Measurements from ENCODE around the gene CCR9.

The CCR9 gene

DNA sequence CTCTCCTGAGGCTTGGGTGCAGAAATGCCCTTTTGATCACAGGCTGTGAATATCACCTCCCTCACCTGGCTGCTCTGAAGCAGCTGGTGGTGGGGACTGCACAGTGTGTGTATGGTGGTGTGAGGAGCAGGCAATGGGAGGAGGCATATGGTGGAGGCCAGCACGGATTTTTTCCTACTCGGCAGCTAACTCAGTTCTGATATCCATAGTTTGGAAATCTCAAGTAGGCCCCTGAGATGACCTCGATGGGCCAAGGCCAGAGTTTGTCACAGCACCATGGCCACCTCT lies 35.6 kb downstream of the CCR9 start:
- Histone ChIP-seq H3K36me3 (ENCODE audit: control insufficient read depth, insufficient read depth, low read length) (no peaks in the 10 kb centered on the region), H3K4me2 (ENCODE audit: low read length) (no peak overlapping the region), H3K9me3 (ENCODE audit: control insufficient read depth, low read length) (no peaks in the 10 kb centered on the region), H3K4me3 (ENCODE audit: low read depth, low read length) (no peak overlapping the region), H3K79me2 (no peaks in the 10 kb centered on the region), H3K27me3 (ENCODE audit: control insufficient read depth, insufficient read depth, low read length) (no peaks in the 10 kb centered on the region), H3K9ac (no peak overlapping the region), H2AFZ (no peak overlapping the region), H3K27ac (no peak overlapping the region), H3K4me1 (no peaks in the 10 kb centered on the region)
- TF ChIP-seq, protein P1, sequence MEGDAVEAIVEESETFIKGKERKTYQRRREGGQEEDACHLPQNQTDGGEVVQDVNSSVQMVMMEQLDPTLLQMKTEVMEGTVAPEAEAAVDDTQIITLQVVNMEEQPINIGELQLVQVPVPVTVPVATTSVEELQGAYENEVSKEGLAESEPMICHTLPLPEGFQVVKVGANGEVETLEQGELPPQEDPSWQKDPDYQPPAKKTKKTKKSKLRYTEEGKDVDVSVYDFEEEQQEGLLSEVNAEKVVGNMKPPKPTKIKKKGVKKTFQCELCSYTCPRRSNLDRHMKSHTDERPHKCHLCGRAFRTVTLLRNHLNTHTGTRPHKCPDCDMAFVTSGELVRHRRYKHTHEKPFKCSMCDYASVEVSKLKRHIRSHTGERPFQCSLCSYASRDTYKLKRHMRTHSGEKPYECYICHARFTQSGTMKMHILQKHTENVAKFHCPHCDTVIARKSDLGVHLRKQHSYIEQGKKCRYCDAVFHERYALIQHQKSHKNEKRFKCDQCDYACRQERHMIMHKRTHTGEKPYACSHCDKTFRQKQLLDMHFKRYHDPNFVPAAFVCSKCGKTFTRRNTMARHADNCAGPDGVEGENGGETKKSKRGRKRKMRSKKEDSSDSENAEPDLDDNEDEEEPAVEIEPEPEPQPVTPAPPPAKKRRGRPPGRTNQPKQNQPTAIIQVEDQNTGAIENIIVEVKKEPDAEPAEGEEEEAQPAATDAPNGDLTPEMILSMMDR (IDR thresholded peaks at IDR 0.05): no peak

DNA sequence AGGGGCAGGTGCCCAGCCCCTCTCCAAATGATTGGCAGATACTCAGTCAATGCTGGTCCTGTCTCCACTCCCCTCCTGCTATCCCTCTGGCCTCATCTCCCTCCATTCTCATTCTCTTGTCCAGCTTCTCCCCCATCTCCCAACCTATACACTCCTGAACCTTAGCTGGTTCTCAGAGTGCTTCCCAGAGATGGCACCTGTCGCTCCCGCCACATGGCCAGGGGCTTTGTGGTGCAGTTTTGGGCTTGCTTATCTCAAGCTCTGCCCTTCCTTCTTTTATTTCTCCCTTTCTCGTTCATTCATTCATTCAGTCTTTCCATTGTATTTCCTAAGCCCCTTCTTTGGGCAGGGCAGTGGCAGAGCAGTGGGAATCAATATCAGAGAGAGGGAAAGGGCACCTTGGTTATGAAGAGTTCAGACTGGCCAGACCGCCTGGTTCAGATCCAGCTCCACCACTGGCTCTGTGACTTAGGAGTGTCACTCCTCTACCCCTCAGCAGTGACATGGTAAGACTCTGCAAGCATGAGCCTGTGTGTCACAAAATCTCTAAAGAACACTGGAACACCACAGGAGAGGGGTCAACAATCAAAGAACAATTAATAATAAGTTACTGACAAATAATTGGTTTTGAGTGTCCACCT lies 36.7 kb downstream of the CCR9 start:
- no peak overlapping the region for H3K9ac ChIP-seq
- no peak overlapping the region for H2AFZ ChIP-seq
- no peaks in the 10 kb centered on the region for H3K4me1 ChIP-seq
- no peaks in the 10 kb centered on the region for H3K27me3 ChIP-seq (ENCODE audit: control insufficient read depth, insufficient read depth, low read length)
- no peak overlapping the region for H3K27ac ChIP-seq
- no peak overlapping the region for H3K4me2 ChIP-seq (ENCODE audit: low read length)
- H3K79me2 ChIP-seq: no peaks in the 10 kb centered on the region
- H3K36me3 ChIP-seq (ENCODE audit: control insufficient read depth, insufficient read depth, low read length): no peaks in the 10 kb centered on the region
- H3K4me3 ChIP-seq (ENCODE audit: low read depth, low read length): no peak overlapping the region
- TF ChIP-seq, protein P1 (IDR thresholded peaks at IDR 0.05): no peak
- no peaks in the 10 kb centered on the region for H3K9me3 ChIP-seq (ENCODE audit: control insufficient read depth, low read length)

DNA sequence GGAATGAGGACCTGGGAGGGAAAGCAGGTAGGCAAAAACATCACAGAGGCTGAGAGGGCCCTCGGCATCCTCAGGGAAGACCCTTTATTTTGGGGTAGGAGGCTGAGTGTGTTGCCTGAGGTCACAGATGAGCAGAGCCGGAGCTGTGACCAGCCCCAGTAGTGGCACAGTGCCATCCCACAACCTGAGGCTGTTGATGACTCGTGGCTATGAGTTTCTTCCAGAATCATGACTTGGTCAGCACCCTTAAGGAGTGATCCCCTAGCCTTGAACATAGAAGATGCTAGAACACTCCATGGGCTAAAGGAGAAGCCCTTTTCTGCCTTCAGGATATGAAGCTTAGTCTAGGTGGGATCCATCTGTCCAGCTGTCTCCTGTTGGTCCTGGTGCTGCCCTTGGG lies 37.4 kb downstream of the CCR9 start:
- H3K9ac ChIP-seq: no peak overlapping the region
- no peak overlapping the region for H3K27ac ChIP-seq
- no peaks in the 10 kb centered on the region for H3K4me1 ChIP-seq
- no peaks in the 10 kb centered on the region for H3K36me3 ChIP-seq (ENCODE audit: control insufficient read depth, insufficient read depth, low read length)
- TF ChIP-seq, protein P1 (IDR thresholded peaks at IDR 0.05): no peak
- no peaks in the 10 kb centered on the region for H3K27me3 ChIP-seq (ENCODE audit: control insufficient read depth, insufficient read depth, low read length)
- no peak overlapping the region for H3K4me3 ChIP-seq (ENCODE audit: low read depth, low read length)
- H2AFZ ChIP-seq: no peak overlapping the region
- H3K79me2 ChIP-seq: peaks cover 1% of the 10 kb centered on the region
- H3K9me3 ChIP-seq (ENCODE audit: control insufficient read depth, low read length): no peaks in the 10 kb centered on the region
- H3K4me2 ChIP-seq (ENCODE audit: low read length): no peak overlapping the region

DNA sequence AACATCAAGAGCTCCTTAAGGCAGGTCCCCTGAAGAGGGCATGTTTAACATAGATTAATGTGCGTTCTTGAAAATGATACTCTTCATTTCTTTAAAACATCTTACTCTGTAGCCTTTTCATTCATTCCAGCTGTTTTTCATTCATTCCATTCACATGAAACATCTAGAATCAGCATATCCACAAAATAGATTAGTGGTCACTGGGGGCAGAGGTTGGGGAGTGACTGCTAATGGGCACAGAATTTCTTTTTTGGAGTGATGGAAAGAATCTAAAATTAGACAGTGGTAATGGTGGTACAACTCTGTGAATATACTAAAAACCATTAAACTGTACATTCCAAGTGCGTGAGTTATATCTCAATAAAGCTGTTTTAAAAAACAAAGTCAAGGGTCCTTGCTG lies 41.5 kb downstream of the CCR9 start:
- TF ChIP-seq, protein P1 (IDR thresholded peaks at IDR 0.05): no peak
- H3K9me3 ChIP-seq (ENCODE audit: control insufficient read depth, low read length): no peaks in the 10 kb centered on the region
- no peak overlapping the region for H3K4me2 ChIP-seq (ENCODE audit: low read length)
- H3K79me2 ChIP-seq: peaks cover 2% of the 10 kb centered on the region
- no peaks in the 10 kb centered on the region for H3K4me1 ChIP-seq
- no peaks in the 10 kb centered on the region for H3K36me3 ChIP-seq (ENCODE audit: control insufficient read depth, insufficient read depth, low read length)
- H3K4me3 ChIP-seq (ENCODE audit: low read depth, low read length): no peak overlapping the region
- H3K27ac ChIP-seq: no peak overlapping the region
- H3K9ac ChIP-seq: no peak overlapping the region
- H2AFZ ChIP-seq: no peak overlapping the region
- no peaks in the 10 kb centered on the region for H3K27me3 ChIP-seq (ENCODE audit: control insufficient read depth, insufficient read depth, low read length)

DNA sequence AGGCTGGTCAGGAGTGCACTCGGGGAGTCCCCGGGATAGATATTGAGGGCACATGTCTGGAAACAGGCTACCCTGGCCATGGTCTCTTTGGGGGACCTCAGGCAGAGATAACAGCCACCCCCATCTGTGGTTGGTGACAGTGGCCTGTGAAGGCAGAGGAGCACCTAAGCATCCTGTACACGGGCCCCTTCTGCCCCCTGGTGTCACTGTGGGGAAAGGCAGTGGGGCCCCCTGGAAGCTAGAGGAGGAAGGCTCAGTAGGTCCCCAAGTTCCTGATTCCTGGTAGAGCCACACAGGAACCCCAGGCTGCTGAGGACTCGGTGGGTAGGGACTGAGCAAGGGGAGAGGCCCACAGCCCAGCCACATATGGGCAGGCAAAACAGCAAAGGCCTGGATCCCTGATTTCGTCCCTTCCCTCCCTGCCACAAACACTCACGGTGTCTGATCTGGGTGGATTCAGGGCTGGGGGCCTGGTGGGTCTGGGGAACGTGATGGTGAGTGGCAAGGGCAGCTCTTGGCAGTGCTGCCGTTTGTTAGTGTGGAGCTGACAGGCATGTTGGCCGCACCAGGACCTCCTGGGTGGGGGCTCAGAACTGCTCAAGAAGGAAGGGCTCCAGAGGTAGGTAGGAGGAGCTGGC lies 42.8 kb downstream of the CCR9 start:
- TF ChIP-seq, protein P1 (IDR thresholded peaks at IDR 0.05): peak; percentile 55
- H3K9me3 ChIP-seq (ENCODE audit: control insufficient read depth, low read length): no peaks in the 10 kb centered on the region
- H3K36me3 ChIP-seq (ENCODE audit: control insufficient read depth, insufficient read depth, low read length): no peaks in the 10 kb centered on the region
- H3K27me3 ChIP-seq (ENCODE audit: control insufficient read depth, insufficient read depth, low read length): no peaks in the 10 kb centered on the region
- peaks cover 2% of the 10 kb centered on the region for H3K79me2 ChIP-seq
- no peak overlapping the region for H3K4me2 ChIP-seq (ENCODE audit: low read length)
- H3K9ac ChIP-seq: no peak overlapping the region
- H3K4me3 ChIP-seq (ENCODE audit: low read depth, low read length): no peak overlapping the region
- H2AFZ ChIP-seq: no peak overlapping the region
- no peak overlapping the region for H3K27ac ChIP-seq
- no peaks in the 10 kb centered on the region for H3K4me1 ChIP-seq
